HG03280 (cell line): ENCODE measurements around the gene DPP10.
"Not testable (repeated sequence)": the region's sequence is repeated elsewhere in the genome, so short reads cannot be mapped to it uniquely, and the experiment has no call there.

Experiments used
- ATAC-seq: cut with Tn5 transposase; IDR thresholded peaks from one replicate; pipeline ENCODE4 v1.9.1; 2021; ENCODE audit warnings: mild to moderate bottlenecking, moderate library complexity; ENCODE audit not compliant: unreplicated experiment

DPP10 gene

GRCh38 chr2:115389024-115389423, 946.6 kb downstream of the DPP10 start:
- ATAC-seq, result no peak

- no peak for ATAC-seq
These were observed 947.6 kb downstream of the DPP10 start for GRCh38 chr2:115389898-115390565.

- ATAC-seq, result no peak
These were observed 954.1 kb downstream of the DPP10 start for GRCh38 chr2:115396579-115396978.

DNA sequence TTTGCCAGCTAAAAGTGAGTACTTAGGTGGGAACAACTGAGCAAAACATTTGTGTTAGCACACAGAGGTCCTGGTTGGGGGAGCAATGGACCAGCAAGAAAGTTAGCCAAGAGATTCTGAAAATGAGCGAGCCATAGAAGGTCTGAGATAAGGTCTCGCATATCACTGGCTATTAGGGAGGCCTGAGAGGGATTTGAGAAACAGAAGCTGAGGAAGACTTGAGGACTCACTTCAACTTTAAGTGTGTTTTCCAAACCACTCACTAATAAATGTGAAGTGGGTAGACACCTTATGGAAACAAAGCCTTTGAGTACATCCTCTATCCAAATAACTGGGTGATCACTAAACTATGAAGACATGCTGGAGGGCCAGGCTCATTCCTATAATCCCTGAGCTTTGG, 958.5 kb downstream of the DPP10 start:
- ATAC-seq, result no peak

DNA sequence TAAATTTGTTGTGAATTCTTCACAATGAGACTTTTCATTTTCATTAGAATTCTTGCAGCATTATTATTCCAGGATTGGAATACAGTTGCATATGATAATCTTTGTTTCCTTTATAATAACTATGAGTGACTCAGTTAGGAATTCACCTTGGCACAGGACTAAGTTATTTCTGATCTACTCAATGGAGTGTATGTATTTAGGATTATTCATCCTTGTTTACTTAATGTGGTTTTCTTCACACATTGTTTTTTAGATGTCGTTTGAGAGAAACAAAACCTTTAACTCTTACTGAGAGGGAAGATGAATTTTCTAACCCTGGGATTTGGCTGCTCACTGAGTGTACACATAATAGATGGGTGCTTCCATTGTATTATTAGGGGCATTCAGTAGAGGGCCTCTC, 970.1 kb downstream of the DPP10 start:
- ATAC-seq, result no peak

DNA sequence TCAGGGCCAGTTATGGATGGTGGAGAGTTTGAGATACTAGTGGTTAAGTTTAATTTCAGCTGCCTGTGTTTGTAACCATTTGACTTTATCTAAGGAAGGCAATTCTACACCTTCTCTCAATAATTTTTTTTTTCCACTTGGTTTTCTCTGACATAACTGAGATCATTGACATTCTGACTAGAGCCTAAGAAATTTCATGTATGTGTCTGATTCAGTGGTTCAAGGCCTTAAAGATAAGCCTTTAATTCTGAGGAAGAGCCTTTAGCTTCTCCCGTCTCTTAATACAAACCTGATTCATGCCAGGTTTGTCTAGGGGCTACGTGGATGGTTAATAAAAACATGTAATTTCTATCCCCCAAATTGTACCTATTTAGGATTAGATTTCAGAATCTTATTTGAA, 971.4 kb downstream of the DPP10 start:
- no peak for ATAC-seq

DNA sequence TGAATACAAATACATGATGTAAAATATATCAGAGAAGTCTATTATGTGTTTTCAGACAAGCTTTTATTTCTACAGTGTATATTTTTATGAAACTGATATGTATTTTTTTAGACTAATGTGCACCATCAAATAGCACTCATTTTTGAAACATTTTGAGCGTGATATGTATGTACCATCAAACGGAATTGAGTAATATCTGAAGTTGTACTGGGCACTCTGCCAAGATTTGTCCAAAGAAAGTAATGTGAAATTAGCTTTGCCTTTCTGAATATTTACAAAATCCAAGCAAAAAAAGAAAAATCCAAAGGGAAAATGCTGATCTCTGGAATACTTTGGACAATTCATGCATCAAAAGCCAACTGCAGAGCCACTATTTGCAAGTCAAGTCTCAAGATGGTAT, 972.0 kb downstream of the DPP10 start:
- no peak for ATAC-seq

GRCh38 chr2:115422004-115422634, 979.7 kb downstream of the DPP10 start:
- no peak for ATAC-seq

GRCh38 chr2:115427436-115427835, 985.0 kb downstream of the DPP10 start:
- ATAC-seq, result no peak

GRCh38 chr2:115440746-115441145, 998.3 kb downstream of the DPP10 start:
- not testable (repeated sequence) for ATAC-seq

- ATAC-seq, result no peak
These were observed 1001.2 kb downstream of the DPP10 start for GRCh38 chr2:115443539-115444185.

- ATAC-seq, result no peak
These were observed 1017.6 kb downstream of the DPP10 start for GRCh38 chr2:115460008-115460407.

DNA sequence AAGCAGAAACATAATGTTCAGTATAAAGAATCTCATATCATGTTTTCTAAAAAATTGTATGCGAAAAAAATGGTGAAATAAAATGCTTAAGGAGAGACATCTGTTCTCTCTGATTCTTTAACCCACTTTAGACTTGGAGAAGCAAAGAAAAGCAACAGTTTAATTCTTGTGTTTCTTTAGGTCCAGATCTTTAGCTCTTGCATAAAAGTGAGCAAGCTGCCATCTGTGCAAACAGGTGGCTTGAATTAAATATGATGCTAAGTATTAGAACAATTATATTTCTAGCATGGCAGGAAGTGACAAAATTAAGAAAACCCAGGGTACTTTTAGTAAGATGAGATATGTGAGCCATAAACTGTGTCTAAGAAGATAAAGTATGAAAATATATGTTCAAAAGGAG, 1038.3 kb downstream of the DPP10 start:
- ATAC-seq, result no peak

DNA sequence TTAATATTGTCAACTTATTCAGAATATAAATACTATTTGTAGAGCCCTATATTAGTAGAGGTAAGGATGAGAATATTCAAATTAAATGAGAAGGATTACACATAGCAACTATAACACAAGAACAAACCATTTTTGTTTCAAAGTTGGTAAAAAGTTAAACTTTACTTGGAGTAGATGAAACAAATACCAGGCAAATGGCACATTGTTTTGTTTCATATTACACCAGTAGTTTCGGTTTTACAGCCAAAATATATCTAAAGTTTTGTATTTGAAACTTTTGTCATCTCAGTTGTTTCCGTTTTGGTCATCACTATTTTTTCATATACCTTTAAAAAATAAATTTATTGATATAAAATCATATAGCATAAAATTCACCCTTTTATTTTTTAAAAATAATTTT, 1039.4 kb downstream of the DPP10 start:
- no peak for ATAC-seq

- ATAC-seq, result no peak
These were observed 1041.2 kb downstream of the DPP10 start for GRCh38 chr2:115483666-115484065.

DNA sequence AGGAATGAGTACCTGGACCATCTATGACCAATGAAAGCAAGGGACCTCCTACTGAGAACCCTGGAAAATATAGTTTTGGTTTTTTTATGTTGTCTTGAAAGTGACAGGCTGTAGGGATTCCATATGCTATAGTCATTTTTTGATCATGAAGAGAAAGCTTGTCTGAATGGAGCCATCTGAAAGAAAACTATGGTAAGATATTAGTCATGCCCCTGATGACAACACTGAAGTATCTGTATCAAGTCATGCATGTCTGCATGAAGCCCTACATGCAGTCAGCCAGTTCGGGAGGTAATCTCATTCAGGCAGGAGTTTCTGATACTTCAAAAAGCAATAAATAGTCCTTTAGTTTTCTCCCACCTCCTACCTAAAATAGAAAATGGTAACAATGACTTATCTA, 1042.0 kb downstream of the DPP10 start:
- no peak for ATAC-seq

DNA sequence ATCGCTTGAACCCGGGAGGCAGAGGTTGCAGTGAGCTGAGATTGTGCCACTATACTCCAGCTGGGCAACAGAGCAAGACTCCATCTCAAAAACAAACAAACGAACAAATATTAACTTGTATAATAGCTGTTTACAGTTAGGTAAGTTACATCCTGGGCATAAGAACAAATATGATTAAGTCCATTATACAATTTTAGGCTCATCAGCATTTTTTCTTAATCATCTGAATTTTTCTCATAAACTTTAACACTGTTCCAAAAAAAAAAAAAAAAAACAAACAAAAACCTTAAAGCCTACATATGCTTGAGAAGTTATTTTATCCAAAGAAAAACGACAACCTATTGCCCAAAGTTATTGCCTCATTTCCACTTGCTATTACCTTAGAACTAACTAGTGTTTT, 1042.5 kb downstream of the DPP10 start:
- no peak for ATAC-seq

DNA sequence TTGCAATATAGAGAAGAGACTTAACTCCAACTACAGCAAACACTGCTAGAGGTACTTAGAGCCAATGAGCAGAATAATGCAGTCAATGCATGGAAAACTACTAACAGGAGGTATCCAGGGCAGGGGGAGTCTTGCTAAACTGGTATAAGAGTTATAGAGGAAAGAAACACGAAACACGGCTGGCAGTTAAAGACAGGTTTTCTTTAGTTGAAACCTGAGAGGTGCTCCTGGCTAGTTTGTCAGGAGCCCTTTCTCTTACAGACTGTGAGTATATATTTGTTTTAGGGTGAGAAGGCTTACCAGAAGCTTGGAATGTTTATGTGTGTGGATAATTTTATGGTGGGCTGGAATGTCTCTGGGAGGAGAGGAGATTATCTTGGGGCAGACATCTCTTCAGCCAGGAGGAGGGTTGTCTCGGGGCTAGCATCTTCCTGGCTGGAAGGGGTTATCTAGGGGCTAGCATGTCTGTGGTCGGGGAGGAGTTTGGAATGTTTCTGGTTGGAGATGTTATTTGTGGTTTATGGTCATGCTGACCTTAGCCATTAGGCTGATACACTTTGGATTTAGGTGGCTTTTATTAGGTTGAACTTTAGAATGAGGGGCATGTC, 1048.8 kb downstream of the DPP10 start:
- no peak for ATAC-seq

DNA sequence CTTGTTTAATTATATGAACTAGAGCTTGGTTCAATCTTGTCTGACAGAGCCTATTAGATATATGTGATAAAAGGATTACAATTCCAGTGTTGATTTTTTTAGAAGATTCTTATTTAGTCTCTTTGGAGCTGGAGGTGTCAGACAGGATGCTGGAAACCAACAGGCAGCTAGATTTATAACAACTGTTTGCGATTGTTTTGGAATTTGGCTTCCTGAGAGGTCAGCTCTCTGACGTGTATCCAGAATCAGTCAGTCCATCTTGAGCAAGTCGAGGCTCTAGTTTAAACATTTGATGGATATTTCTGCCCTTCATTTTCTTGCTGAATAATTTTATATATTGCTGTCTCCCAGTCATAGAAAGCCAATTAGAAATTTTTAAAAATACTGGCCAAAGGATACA, 1062.9 kb downstream of the DPP10 start:
- ATAC-seq, result no peak

DNA sequence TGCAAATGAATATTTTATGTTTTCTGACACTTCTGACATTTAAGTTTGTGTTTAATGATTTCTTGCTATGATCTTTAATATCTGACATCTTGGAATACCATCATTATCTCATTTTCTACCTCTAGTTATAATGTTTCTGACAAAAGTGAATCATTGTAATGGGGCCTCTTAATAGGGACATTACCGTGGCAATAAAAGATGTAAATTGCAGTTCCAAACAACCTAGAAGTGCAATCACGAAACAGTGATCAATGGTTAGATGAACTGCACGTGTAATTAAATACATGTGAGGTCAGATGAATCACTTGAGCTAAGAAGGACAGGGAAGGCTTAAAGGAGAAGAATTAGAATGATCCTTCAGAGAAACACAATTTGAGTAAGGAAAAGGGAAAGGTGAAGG, 1078.3 kb downstream of the DPP10 start:
- ATAC-seq, result no peak

DNA sequence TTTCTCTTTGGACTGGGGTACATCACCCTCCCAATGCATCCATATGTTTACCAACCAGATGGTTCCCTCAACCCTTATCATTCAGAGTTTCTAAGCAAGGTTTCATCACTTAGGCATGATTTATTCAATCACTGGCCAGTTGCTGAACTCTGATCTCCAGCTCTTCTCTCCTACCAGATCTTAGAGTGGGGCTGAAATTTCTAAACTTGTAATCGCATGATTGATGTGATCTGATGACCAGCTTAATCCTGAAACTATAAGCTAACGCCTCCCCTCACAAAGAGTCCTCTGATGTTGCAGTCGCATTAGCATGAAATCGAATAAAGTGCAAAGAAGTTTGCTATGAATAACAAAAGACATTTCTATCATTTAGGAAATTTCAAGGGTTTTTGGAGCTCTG, 1082.0 kb downstream of the DPP10 start:
- ATAC-seq, result no peak

DNA sequence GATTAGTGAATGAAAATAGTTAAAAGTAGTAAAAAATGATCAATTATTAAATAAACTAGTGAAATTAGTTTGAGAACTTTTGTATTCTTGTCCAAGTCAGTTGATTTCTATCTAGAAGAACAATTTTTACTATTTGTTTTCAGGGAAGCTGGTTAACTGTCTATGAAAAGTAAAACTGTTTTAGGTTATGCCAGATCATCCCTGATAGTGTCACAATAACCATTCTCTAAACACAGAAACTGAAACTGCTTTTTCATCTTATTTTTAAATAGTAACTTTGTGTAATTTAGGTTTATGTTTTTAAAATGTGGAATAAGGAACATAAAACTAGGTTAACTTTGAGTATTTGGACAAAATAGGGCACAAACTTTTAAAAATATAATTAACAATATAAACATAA, 1087.2 kb downstream of the DPP10 start:
- ATAC-seq, result no peak
